ENCODE results near the gene IL12RB2.

GRCh38 chr1:67332653-67333529 is 25.2 kb downstream of the IL12RB2 start:
- TF ChIP-seq, protein P1, sequence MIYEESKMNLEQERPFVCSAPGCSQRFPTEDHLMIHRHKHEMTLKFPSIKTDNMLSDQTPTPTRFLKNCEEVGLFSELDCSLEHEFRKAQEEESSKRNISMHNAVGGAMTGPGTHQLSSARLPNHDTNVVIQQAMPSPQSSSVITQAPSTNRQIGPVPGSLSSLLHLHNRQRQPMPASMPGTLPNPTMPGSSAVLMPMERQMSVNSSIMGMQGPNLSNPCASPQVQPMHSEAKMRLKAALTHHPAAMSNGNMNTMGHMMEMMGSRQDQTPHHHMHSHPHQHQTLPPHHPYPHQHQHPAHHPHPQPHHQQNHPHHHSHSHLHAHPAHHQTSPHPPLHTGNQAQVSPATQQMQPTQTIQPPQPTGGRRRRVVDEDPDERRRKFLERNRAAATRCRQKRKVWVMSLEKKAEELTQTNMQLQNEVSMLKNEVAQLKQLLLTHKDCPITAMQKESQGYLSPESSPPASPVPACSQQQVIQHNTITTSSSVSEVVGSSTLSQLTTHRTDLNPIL (CRISPR knock-in tag; IDR thresholded peaks at IDR 0.05; ENCODE audit: low read depth) = no peak
- no peak for TF ChIP-seq ZC3H10 (CRISPR knock-in tag; IDR thresholded peaks at IDR 0.05)
- no peak for TF ChIP-seq CSDC2 (CRISPR knock-in tag; IDR thresholded peaks at IDR 0.05)
- no peak for TF ChIP-seq PATZ1 (CRISPR knock-in tag; IDR thresholded peaks at IDR 0.05; ENCODE audit: borderline replicate concordance)
- TF ChIP-seq TOX (CRISPR knock-in tag; IDR thresholded peaks at IDR 0.05; ENCODE audit: borderline replicate concordance) = no peak
- TF ChIP-seq, protein P2, sequence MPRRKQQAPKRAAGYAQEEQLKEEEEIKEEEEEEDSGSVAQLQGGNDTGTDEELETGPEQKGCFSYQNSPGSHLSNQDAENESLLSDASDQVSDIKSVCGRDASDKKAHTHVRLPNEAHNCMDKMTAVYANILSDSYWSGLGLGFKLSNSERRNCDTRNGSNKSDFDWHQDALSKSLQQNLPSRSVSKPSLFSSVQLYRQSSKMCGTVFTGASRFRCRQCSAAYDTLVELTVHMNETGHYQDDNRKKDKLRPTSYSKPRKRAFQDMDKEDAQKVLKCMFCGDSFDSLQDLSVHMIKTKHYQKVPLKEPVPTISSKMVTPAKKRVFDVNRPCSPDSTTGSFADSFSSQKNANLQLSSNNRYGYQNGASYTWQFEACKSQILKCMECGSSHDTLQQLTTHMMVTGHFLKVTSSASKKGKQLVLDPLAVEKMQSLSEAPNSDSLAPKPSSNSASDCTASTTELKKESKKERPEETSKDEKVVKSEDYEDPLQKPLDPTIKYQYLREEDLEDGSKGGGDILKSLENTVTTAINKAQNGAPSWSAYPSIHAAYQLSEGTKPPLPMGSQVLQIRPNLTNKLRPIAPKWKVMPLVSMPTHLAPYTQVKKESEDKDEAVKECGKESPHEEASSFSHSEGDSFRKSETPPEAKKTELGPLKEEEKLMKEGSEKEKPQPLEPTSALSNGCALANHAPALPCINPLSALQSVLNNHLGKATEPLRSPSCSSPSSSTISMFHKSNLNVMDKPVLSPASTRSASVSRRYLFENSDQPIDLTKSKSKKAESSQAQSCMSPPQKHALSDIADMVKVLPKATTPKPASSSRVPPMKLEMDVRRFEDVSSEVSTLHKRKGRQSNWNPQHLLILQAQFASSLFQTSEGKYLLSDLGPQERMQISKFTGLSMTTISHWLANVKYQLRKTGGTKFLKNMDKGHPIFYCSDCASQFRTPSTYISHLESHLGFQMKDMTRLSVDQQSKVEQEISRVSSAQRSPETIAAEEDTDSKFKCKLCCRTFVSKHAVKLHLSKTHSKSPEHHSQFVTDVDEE (CRISPR knock-in tag; IDR thresholded peaks at IDR 0.05) = no peak
- no peak for TF ChIP-seq ARNTL (CRISPR knock-in tag; IDR thresholded peaks at IDR 0.05; ENCODE audit: borderline replicate concordance, low read depth)
- no peak for TF ChIP-seq BACH2 (CRISPR knock-in tag; IDR thresholded peaks at IDR 0.05; ENCODE audit: borderline replicate concordance)
- no peak for TF ChIP-seq OSR1 (CRISPR knock-in tag; IDR thresholded peaks at IDR 0.05)
- TF ChIP-seq, protein P3, sequence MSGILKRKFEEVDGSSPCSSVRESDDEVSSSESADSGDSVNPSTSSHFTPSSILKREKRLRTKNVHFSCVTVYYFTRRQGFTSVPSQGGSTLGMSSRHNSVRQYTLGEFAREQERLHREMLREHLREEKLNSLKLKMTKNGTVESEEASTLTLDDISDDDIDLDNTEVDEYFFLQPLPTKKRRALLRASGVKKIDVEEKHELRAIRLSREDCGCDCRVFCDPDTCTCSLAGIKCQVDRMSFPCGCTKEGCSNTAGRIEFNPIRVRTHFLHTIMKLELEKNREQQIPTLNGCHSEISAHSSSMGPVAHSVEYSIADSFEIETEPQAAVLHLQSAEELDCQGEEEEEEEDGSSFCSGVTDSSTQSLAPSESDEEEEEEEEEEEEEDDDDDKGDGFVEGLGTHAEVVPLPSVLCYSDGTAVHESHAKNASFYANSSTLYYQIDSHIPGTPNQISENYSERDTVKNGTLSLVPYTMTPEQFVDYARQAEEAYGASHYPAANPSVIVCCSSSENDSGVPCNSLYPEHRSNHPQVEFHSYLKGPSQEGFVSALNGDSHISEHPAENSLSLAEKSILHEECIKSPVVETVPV (CRISPR knock-in tag; IDR thresholded peaks at IDR 0.05) = no peak
- no peak for TF ChIP-seq GLIS3 (CRISPR knock-in tag; IDR thresholded peaks at IDR 0.05)

Measured in SK-N-SH treated with all-trans-retinoic acid at 6 μM for 48 hours (cell line).